NCI-H2171 (cell line): Measurements from ENCODE around the gene RAVER2.

Source experiments
- DNase-seq: peaks from one replicate; lab custom pipeline; 2025; lab: John Stamatoyannopoulos, UW

Gene RAVER2

DNA sequence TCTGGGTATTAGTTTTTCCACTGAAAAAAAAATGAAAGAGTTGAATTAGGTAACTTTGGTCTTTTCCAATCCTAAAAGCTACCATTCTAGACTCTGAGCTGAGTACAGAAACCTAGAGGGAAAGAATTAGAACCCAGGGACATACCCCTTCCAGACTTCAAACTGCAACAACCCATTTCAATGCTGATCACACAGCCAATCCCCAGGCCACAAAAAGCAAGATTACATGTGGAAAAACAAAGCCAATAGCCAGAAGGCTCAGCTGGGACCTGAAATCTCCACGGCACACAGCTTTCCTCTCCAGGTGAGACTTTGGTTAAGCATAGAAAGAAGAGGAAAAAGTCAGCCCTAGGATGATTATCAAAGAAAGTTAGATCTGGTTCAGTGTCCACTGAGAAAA, 132.7 kb downstream of the RAVER2 start:
- no peak for DNase-seq

DNA sequence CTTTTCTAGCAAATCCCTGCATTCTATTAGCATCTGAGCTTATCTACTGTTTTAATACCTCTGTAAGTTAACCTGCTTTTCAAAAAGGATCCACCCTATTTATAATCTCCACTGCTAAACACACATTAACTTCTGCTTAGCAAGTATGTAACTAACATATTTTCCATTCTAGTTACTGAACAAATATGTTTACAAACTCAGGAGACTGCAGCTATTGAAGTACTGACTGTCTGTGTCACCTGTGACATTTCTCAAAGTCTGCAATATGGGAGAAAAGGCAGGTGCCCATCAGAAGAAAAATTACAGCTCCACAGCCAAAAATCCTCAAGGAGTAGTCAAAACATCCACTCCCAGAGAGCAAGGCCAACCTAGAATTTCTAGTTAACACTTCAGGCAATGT, 133.2 kb downstream of the RAVER2 start:
- no peak for DNase-seq

DNA sequence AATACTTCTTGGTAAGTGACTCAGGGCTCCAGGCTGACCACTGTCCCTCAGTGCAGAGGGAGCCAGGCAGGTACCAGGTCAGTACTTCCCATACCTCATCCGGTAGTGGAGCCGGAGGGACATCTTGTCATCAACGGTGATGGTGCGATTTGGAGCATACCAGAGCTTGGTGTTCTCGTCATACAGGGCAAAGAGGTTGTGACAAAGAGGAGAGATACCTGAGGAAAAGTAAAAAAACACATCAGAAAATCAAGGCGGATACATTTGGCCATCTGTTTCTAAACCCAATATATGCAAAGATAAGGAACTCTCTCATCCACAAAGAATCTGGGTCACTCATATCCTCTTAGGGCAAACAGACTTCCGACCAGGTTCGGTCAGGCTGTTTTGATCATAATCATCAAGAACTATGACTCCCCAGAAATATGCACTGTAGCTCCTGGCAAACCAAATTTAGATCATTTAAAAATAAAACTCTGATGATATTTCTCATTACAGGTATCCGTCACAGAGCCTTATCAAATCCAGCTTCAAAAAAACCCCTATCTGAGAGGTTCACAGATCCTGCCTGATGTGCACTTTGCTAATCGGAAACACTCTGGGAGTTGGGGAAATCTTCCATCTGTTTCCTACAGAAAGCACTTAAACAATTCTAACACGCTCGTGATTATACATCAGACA, 134.2 kb downstream of the RAVER2 start:
- no peak for DNase-seq

DNA sequence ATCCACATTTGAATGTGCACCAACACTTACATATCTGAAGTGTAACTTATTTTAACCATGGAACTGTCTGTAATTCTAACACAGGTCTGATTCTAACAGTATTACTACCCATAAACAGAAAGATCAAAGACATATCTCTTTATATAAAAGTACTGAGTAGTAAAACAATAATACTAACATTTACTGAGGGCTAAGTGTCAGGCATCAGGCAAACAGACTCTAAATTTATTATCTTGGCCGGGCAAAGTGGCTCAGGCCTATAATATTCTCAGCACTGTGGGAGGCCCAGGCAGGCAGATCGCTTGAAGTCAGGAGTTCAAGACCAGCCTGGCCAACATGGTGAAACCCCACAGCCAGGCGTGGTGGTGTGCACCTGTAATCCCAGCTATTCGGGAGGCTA, 135.6 kb downstream of the RAVER2 start:
- no peak for DNase-seq

DNA sequence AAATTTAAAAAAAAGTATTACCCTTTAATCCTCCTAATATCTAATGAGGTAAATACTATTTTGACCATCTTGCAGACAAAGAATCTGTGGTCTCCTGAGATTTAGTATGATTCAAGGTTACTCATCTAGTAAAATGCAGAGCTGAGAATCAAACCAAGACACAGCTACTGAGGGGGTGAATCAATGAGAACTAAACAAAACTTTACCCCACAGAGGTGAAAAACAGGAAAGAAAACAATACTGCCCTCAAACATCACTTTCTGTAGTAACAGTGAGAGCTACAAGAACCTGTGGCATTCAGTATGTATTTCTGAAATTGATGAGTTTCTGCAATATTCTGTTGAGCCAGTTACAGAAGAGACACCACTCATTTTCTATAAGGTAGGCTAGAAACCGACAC, 136.4 kb downstream of the RAVER2 start:
- no peak for DNase-seq
